ENCODE measurements around the gene MEIG1. TPM values are rescaled to one million over a fixed set of nuclear protein-coding genes. Genes with fewer than 3 reads are reported as not detected.

MEIG1 gene
- total and polyA plus RNA-seq, 9 donors = 0.67 to 0.69 TPM; not detected in 7

DNA sequence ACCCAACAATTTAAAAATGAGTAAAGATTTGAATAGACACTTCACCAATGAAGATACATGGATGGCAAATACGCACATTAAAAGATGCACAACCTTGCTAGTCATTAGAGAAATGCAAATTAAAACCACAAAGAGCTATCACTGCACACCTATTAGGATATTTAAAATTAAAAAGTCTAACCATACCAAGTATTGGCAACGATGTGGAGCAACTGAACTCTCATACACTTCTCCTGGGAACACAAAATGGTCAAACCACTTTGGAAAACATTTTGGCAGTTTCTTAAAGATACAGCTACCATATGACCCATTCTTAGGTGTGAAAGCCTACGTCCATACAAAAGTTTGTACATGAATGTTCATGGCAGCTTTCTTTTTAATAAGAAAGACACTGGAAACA lies 41.4 kb upstream of the MEIG1 start:
- TF ChIP-seq EP300 (IDR thresholded peaks at IDR 0.05) (no peak), POLR2A (IDR thresholded peaks at IDR 0.05) (no peak), CTCF (IDR thresholded peaks at IDR 0.05) (no peak)
- intact Hi-C loops (cut with DNase I) = no loop called here
- DNase-seq = no peak
- Histone ChIP-seq H3K36me3 (no peaks in the 10 kb centered on the region), H3K9me3 (peaks cover 0 to 7% of the 10 kb centered on the region in 2 donors), H3K4me3 (no peak overlapping the region), H3K27me3 (no peaks in the 10 kb centered on the region), H3K4me1 (ENCODE audit: insufficient read depth) (no peaks in the 10 kb centered on the region), H3K27ac (no peak overlapping the region)
- 96 to 98% (median 97%) methylated on average over 3 of the region's 3 CpGs for WGBS, 3 donors

DNA sequence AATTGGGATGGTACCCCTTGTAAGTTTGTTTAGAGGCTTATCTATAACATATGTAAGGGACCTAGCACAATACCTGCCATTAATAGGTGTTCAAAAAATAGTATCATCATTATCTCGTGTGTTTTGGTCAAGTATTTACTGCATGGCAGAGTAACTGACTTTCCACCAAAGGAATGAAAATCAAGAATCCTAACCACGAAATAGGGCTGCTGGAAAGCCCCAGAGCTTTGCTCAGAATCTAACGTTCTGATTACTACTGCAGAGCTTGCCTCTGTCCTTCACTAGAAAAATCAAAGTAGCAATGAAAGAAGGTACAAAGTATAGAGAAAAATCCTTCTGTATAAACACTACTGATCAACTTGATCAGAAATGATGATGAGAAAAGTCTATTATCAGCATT lies 40.2 kb upstream of the MEIG1 start:
- DNase-seq = no peak
- WGBS, 3 donors = 83 to 89% (median 86%) methylated on average over 3 of the region's 3 CpGs
- no peak overlapping the region for H3K4me3 ChIP-seq
- no peaks in the 10 kb centered on the region for H3K27me3 ChIP-seq
- TF ChIP-seq POLR2A (IDR thresholded peaks at IDR 0.05) = no peak
- no peak for TF ChIP-seq EP300 (IDR thresholded peaks at IDR 0.05)
- TF ChIP-seq CTCF (IDR thresholded peaks at IDR 0.05) = no peak
- no peak overlapping the region for H3K27ac ChIP-seq
- no peaks in the 10 kb centered on the region for H3K4me1 ChIP-seq (ENCODE audit: insufficient read depth)
- intact Hi-C loops (cut with DNase I) = no loop called here
- peaks cover 0 to 7% of the 10 kb centered on the region in 2 donors for H3K9me3 ChIP-seq
- H3K36me3 ChIP-seq = no peaks in the 10 kb centered on the region

DNA sequence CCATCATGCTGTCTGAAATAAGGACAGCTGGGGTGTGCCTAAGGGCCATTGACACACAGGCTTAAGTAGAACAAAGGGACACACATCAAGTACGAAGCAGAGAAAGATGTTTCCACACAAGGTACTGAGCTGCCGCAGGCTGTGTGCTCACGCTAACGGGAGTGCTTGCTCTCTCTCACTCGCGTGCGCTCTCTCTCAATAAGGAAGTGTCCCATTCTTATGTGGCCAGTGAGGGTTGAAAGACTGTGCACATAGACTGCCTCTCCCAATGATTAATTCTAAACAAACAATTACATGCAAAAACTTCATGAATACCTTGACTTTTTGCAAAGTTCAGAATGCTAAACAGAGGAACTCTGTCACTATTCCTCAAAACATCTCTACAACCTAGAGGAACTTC lies 35.2 kb upstream of the MEIG1 start:
- Histone ChIP-seq H3K27me3 (no peaks in the 10 kb centered on the region), H3K4me1 (ENCODE audit: insufficient read depth) (no peaks in the 10 kb centered on the region), H3K9me3 (no peaks in the 10 kb centered on the region), H3K36me3 (no peaks in the 10 kb centered on the region), H3K27ac (no peak overlapping the region), H3K4me3 (no peak overlapping the region)
- 94 to 96% (median 95%) methylated on average over 7 of the region's 7 CpGs for WGBS, 3 donors
- intact Hi-C loops (cut with DNase I) = no loop called here
- DNase-seq = no peak
- TF ChIP-seq CTCF (IDR thresholded peaks at IDR 0.05) (no peak), POLR2A (IDR thresholded peaks at IDR 0.05) (no peak), EP300 (IDR thresholded peaks at IDR 0.05) (no peak)

DNA sequence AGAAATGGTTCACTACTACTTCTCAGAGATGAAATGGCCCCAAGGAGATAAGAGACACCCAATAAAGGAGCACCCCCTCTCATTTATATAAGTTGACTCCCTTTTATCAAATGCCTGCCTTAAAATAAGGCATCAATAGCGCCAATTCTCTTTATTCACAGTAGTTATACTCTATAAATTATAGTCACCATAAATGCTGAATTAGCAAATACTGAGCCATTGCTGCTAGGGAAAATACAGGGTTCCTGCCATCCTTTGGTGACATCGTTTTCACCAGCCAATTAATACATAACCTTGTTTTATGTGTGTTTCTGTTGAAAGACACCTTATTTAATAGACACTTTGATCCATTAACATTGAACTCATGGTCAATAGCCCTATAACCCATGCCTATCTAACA lies 33.9 kb upstream of the MEIG1 start:
- no peaks in the 10 kb centered on the region for H3K4me1 ChIP-seq (ENCODE audit: insufficient read depth)
- no peak overlapping the region for H3K4me3 ChIP-seq
- TF ChIP-seq POLR2A (IDR thresholded peaks at IDR 0.05) (no peak), EP300 (IDR thresholded peaks at IDR 0.05) (no peak), CTCF (IDR thresholded peaks at IDR 0.05) (no peak)
- H3K27me3 ChIP-seq = no peaks in the 10 kb centered on the region
- H3K9me3 ChIP-seq = no peaks in the 10 kb centered on the region
- intact Hi-C loops (cut with DNase I) = no loop called here
- no peak for DNase-seq
- WGBS, 3 donors = 93 to 97% (median 95%) methylated on average over 2 of the region's 2 CpGs
- no peak overlapping the region for H3K27ac ChIP-seq
- H3K36me3 ChIP-seq = no peaks in the 10 kb centered on the region

DNA sequence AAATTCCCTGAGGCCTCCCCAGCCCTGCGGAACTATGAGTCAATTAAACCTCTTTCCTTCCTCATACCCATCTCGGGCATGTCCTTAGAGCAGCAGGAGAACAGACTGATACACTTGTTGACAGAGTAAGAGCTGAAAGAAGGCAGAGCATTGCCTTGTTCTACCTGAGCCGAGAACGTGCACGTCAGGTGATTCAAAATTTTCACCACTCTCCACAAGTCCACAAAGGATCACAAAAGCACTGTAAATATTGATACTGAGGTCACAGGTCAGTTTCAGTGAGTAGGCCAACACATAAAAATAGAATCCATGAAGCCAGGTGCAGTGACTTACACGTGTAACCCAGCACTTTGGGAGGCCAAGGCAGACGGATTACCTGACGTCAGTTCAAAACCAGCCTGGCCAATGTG lies 33.1 kb upstream of the MEIG1 start:
- no peaks in the 10 kb centered on the region for H3K9me3 ChIP-seq
- H3K27ac ChIP-seq = no peak overlapping the region
- 92 to 96% (median 94%) methylated on average over 8 of the region's 8 CpGs for WGBS, 3 donors
- intact Hi-C loops (cut with DNase I) = no loop called here
- no peak overlapping the region for H3K4me3 ChIP-seq
- no peaks in the 10 kb centered on the region for H3K27me3 ChIP-seq
- TF ChIP-seq EP300 (IDR thresholded peaks at IDR 0.05) (no peak), CTCF (IDR thresholded peaks at IDR 0.05) (no peak), POLR2A (IDR thresholded peaks at IDR 0.05) (no peak)
- H3K4me1 ChIP-seq (ENCODE audit: insufficient read depth) = no peaks in the 10 kb centered on the region
- no peaks in the 10 kb centered on the region for H3K36me3 ChIP-seq
- no peak for DNase-seq
